Measurements from ENCODE around the gene PCBP3.

Gene PCBP3

GRCh38 chr21:45818276-45818903 lies 174.9 kb downstream of the PCBP3 start:
- TF ChIP-seq CTCF (IDR thresholded peaks at IDR 0.05): no peak

GRCh38 chr21:45818904-45819285 lies 175.4 kb downstream of the PCBP3 start:
- no peak for TF ChIP-seq CTCF (IDR thresholded peaks at IDR 0.05)

- TF ChIP-seq CTCF (IDR thresholded peaks at IDR 0.05): no peak
Observed at GRCh38 chr21:45819478-45820170, 176.1 kb downstream of the PCBP3 start.

GRCh38 chr21:45820171-45821091 lies 176.9 kb downstream of the PCBP3 start:
- peak; percentile 78 for TF ChIP-seq CTCF (IDR thresholded peaks at IDR 0.05)

- TF ChIP-seq CTCF (IDR thresholded peaks at IDR 0.05): no peak
Observed at GRCh38 chr21:45821315-45821962, 177.9 kb downstream of the PCBP3 start.

GRCh38 chr21:45821998-45822397 lies 178.5 kb downstream of the PCBP3 start:
- no peak for TF ChIP-seq CTCF (IDR thresholded peaks at IDR 0.05)

GRCh38 chr21:45822429-45823099 lies 179.0 kb downstream of the PCBP3 start:
- TF ChIP-seq CTCF (IDR thresholded peaks at IDR 0.05): no peak

All from LNCAP (cell line).